ENCODE results near the gene CAMK1G.

The CAMK1G gene

DNA sequence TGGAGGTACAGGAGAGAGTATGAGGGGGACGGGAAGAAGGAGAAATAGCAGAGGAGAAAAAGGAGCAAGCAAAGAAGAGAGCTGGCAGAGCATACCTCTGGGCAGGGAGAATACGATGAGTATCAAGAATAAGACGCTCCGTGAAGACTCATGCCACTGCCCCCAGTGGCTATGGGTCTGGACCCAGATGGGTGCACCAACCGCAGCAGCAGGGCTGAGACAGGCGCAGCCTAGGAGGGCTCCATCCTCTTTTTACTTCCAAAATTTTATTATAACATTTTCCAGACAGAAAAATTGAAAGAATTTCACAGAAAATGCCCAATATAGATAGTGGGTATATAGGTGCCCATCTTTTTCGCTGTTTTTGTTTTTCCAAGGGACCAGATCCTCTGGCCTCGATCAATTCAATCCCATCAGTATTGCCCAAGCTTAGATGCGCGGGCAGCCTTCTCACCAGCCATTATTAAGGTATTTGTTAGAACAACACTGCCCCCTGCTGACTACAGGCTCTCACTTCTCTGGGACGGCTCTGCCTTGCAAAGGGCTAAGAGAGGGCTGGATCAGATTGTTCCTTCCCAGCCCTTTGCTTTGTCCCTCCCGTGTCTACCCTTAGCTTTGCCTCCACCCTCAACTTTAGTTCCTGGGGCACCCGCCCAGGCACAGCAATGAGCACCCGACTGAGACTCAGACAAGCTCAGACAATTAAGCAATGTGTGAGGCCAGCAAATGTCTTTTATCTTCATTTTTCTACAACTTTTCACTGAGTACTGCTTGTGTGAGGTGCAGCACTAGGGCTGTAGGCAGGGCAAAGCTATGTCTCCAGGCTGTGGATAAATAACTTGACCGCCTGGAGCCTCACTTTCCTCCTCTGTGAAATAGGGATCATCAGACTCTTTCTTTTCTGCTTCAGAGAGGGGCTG is 17.5 kb upstream of the CAMK1G start:
- DNase-seq = peak; percentile 63

DNA sequence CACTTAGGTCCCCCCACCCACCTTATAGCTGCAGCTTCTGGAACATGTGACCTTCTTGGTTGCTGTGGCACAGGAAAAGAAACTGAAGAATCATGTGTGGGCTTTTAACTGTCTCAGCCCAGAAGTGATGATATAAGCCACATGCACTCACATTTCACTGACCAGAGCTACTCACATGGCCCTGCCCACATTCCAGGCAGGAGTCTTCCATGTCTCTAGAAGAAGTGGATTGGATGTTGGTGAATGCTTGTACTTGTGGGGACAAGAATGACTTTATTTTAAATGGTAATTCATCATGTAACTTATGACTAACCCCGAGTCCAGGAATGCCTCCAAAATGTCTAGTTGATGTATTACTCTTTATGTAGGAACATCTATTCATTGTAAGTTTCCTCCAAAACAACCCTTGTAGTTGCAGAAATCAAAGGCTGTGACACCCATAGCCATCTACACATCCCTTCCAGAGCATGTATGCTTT is 15.8 kb upstream of the CAMK1G start:
- no peak for DNase-seq

DNA sequence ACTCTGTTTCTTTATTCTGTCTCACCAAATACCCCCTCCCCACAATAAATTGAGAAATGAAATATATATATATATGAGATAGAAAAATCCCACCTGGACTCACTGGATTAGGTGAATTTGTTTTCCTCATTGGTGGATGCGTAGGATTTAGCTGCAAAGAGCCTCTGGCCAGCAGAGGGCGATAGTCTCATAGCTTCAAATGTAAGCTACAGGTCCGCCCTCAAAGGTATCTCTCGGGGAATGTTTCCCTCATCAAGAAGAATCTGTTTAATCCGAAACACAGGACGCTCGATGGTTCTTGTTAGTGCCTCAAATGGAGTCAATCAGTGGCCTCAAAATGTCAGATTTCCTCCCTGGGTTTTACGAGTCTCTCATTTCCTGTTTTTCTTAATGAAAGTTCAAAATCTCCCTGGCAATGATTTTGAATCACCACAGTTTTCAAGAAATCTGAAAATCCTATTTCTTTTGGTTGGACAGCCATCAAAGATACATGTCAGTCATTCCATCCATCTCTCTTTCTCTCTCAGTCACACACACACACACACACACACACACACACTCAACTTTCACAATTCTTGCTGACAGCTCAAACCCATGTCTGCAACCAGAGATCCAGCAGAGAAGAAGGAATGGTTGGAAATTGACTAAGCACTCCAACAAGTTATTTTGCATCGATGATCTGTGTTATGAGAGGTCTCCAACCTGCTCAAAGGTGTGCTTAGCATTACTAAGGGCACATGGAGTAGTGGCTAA is 13.9 kb upstream of the CAMK1G start:
- DNase-seq = peak; percentile 49

DNA sequence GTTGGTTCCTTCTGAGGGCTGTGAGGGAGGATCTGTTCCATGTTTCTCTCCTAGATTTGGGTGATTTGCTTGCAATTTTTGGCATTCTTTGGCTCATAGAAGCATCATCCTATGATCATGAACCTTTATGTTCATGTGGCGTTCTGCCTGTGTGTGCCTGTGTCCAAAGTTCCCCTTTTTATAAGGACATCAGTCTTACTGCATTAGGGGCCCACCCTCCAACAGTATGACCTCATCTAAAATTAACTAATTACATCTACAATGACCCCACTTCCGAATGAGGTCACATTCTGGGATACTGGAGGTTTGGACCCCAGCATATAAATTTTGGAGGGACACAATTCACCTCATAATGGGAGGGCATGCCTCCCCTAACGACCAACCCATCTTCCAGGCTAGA is 12.8 kb upstream of the CAMK1G start:
- no peak for DNase-seq

DNA sequence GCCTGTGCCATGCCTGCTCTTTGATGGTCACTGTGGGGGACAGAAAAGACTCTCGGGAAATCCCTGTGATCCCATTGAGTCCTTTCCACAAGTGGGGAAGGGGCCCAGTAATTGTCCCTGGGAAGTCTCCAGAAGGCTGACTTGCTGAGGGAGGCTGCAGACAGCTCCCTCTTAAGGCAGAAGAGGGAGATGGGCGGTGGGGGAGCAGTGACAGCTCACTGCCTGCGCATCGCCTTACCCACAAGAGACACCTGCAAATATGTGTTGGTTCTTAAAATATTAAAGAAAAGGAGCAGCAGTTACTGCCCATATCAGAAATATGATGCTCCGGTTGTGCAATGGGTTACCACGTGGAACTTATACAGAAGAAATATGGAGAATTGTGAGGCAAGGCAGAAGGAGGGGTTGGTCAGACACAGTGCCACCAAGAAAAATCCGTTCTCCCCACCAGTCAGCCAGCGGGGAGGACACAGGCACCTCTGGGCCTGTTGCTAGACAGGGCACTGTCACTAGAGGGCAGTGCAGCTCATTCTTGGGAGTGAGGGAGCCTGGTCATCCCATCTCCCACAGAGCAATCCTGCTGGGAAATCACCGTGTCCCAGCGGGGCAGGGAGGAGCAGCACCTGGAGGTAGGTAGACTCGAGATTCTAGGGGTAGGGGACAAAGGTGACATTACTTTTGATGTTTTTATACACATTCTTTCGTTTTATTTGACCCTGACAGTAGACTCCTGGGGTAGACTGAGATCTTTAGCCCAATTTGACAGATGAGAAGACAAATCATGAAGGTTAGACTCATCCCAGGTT is 6.9 kb upstream of the CAMK1G start:
- peak; percentile 56 for DNase-seq

DNA sequence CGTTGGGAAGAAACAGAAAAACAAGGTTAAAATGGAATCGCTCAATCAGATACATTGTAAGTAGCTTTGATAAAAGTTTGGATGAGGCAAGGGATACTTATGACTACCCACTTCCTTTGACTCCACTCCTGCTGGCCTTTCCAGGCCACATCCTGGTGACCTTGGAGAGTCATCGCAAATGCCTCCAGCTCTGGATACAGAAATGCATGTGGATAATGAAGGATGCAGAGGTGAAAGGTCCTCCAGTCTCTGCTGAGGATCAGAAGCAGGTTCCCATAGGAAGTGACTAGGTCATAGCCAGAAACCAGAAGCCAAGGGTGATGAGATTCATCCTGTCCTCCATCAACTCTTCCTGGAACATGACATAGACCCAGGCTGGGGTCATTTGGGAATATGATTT is 6.2 kb upstream of the CAMK1G start:
- DNase-seq = no peak

DNA sequence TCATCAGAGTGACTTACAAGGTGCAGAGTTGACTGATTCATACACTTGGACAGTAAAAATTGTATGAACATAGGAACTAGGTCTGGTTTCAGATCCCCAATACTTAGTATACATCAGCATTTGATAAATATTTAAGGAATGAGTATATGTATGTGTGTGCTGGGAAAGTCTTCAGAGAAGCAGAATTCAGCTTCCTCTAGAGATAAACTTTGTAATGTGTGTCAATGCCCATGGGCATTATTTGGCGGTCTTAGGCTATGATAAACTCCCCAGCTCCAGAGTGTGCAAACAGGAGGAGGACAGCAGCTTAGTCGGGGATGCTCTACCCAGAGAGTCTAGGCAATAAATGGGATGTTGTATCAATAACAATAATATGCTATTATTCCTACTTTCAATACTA is 2.9 kb upstream of the CAMK1G start:
- DNase-seq = no peak

DNA sequence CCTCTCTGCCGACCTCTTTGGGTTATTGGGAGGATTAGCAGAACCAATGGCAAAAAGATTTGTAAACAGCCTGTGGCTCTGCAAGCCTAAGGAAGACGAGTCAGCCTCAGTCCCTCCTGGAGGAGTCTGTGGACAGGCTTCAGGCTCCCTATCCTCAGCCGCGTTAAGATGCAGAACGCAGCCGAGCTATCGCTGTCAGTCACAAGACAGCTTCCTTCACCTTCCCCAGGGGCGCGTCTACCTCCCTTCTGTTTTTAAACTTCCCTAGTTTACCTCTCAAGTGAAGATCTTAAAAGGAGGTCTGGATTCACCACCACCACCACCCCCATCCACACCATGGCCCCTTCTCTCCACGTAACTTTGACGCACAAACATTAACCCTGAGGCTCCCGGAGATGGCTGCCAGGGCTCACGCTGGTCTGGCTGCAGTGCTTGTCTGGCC is 738 bp downstream of the CAMK1G start:
- DNase-seq = no peak

DNA sequence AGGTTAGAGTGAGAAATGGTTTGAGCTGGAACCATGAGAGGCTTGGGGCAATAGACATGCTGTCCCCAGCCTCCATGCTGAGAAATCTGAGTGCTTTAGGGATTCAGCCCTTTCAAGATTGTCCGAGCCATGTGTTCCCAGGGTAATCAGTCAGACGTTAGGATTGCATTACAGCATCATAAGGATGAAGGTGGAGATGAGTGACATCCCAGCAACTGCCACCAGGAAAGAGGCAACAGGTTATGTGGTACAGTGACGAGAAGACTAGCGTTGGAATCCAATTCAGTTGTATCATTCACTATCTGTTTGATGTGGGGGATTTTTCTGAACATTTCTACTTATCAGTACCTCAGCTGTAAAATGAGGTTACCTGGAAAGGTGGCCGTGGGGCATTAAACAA is 1.7 kb downstream of the CAMK1G start:
- DNase-seq = no peak

DNA sequence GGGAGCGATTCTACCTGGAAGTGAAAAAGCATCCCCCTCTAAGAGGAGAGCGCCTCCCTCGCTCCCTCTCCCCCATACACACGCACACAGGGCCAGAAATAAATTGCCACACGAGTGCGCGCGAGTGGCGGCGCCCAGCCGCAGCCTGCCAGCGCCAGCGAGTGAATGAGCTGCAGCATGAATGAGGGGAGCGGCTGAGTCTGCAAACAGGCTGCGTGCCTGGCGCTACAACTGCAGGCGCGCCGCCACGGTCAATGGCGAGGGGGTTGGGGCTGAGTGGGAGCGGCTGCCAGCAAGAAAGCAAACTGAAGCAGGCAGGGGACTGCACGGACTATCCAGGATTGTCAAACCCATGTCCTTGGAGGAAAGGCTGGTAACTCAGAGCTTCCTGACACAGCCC is 2.2 kb downstream of the CAMK1G start:
- no peak for DNase-seq

DNA sequence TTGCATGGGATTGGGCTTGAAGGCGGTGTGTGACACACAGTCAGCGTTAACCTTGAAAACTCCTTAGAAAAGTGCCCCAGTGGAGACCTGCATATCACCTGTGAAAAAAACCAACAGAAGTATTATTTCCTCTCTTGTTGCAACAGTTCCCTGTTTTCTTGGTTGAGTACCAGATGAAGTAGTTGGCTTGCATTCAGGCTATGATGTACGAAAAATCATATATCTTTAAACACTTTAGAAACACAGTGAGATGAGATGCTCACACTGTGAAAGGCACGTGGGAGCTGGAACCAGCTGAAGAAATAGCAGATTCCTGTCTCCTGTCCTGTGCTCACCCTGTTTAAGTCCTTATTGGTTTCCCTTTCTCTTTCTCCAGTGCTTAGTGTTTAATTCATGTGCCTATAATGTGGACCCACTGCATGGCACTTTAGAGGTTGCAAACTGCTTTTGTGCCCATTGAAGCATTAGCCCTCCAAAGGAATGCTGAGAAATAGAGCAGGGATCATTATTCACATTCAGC is 2.8 kb downstream of the CAMK1G start:
- no peak for DNase-seq

DNA sequence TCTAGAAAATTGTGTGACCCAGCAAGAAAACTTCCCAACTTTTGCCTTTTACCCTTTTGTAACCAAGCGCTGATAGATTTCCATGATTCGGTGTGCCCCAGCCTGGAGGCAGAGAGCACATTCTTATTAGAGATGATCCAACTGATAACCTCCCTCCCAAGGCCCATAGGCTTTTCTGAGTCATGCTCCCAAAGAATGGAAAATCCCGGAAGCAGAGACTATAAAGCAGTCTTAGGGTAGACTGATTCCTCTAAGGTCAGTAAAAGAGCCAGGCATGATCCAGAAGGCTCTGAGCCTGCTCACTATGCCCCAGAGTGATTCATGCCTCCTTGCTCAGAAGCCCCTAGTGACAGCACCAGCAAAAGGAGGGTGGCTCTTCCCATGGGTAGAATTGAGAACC is 4.3 kb downstream of the CAMK1G start:
- no peak for DNase-seq

DNA sequence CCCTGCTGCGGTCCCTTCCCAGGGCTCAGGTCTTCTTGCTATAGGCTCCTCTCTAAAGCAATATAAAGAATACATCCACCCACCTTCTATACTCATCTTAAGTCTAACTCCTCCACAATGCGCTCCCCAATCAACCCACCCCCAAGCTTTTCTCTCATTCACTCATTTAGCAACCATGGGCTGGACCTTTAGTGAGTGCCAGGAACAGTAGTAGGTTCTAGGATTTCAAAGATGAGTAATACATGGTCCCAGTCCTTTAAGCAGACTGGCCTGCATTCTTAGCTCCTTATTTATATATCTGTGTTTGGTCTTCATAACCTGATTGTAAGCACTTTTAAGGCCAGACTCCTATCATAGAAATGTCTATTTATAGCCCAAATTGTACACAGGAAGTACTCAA is 5.9 kb downstream of the CAMK1G start:
- no peak for DNase-seq

DNA sequence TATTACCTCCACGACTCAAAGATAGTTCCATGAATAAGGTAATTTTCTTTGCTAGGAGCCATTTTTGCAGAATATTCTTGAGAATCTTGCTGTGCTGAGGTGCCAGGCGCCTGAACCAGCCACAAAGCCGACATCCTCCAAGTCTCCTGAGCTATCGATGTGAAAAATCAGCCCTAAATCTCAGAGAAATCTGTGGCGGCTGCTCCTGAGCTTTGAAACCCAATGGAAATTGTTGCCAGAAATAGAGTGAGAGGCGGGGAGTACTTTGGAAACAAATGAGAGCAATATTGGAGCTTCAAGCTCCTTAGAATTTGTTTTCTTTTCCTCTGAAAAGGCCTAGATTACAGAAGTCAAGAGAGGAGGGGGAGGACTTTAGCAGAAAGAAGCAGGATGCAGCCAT is 6.3 kb downstream of the CAMK1G start:
- no peak for DNase-seq

DNA sequence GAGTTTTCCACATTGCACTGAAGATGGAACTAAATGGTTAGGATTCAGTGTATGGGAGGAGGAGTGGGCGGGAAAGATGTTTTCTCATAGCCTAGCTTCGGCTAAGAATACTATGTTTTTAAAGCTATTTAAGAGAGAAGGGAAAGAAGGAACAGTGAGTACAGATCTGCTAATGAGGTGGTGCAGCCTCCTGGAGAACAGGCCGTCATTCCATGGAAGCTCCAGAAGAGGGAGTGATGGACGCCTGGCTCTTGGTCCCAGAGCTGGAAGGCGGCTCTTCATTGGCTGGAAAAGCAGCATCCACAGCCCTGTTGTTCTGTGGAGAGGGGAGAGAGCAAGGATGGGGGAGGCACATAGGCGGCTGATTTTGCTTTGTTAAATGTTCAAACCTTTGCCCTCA is 6.9 kb downstream of the CAMK1G start:
- no peak for DNase-seq

DNA sequence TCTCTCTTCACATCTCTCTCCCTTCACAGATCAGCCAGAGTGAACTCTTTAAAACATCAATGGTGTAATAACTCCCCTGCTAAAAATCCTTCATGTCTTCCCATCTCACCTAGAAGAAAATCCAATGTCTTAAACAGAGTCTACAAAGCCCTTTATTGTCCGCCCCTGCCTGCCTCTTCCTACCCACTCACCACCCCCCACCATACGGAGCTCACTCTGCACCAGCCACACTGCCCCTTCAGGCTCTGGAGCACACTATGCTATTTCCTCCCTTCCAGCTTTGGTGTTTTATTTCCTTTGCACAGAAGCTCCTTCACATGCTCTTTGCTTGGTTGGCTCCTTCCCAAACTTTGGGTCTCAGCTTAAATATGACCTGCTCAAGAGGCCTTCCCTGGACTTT is 10.2 kb downstream of the CAMK1G start:
- no peak for DNase-seq

DNA sequence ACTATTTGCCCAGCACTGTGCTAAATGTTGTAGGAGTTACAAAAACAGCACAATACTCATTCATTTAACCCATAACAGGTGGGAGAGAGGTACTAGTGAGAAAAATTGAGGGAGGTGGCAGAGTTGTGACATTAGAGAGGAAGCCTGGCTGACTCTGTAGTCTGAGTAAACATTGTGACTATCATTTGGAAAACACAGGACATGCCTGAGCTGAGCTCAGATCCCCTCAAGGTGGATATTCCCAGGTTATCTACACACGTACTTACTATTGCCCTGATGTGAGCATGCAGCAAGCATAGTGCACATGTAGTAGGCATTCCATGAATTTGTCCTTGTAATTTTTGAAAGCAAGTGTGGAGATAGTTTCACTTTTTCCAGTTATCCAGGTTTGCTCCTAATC is 10.9 kb downstream of the CAMK1G start:
- no peak for DNase-seq

DNA sequence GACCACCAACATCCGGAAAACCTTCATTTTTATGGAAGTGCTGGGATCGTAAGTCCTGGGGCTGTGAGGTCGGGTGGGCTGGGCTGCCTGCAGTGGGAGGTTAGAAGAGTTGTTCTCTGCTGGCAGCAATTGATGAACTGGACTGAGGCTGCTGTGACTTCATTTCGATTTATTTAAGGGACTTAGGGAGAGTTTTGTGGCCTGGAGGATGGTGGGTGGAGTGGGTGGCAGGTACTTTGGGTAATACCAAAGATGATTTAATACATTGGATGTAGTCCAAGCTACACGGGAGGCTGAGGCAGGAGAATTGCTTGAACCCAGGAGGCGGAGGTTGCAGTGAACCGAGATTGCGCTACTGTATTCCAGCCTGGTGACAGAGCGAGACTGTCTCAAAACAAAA is 11.5 kb downstream of the CAMK1G start:
- no peak for DNase-seq

DNA sequence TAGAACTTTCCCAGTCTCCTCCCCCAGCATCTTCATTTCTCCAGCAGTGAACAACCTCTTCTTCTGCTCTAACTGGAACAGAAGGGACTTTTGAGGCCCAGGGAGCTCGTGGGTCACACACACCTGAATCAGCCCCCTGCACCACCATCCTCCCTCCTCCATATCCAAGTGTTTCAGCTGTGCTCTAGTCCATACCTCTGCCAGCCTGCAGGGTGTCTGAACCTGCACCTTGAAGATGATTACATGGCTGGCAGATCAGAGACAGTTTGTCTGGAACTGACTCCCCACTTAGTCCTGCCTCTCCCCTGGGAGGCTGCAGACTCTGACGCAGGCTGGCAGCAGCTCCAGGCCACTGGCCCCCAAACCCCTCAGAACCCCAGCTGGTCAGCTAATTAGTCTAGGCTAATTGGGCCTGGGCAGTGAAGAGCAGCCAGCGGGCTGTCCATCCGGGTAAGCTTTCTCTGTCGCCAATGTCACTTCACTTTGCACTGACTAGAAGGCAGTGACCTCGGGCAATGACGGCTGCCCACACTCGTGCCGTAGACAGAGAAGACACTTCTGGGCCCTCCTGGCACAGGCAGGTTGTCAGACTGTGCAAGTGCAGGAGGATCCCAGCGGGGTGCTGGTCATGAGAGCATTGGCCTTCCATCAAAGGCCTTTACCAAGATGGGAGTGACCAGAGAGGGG is 12.2 kb downstream of the CAMK1G start:
- DNase-seq = no peak

DNA sequence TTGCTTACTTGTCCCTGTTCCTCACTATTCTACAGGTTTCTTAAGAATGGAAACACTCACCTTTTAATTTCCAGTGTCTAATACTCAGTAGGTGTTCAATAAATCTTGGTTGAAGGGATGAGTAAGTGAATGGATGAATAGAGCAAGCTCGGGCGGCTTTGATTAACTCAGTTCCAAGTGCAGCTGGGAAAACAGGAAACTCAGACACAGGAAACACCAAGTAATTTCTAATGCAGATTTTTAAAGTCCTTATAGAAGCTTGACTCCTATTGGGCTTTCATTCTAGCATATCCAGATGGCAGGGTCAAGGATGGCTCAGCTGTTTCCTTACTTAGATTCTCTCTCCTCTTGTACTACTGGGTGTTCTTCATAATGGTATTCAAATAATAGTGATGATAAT is 14.0 kb downstream of the CAMK1G start:
- DNase-seq = no peak

DNA sequence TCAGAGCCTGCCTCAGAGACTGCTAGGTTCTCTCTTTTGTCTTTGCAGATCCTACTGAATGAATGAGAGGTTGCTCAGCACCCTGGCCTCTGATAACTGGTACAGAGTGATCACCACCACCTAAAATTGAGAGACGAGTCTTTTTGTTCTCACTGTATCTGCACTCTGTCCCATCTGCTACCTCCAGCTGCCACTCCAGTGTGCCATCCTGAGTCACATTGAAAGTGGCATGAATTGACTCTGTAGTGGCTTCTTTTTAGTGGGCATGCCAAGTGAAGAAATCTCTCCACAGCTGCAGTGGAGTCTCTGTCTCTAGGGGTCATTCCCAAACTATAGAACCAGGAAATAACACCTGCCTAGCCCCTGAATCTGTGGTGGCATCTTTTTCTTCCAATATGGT is 14.7 kb downstream of the CAMK1G start:
- DNase-seq = no peak

DNA sequence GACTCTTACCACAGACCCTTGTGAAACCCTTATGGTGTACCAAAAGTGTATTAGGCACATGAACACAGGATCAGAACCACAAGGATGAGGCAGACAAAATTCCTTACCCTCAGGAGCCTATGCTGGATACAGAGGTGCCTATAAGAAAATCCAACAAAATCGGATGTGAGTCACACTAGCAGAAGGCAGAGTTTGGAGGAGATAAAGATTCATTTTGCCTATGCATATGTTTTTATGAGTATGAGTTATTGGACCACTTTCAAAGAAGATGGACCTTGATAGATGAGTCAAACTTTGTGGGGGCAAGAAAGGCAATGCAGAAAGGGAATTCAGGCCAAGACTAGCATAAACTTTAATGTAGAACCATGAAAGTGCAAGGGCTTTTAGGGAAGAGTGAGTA is 17.0 kb downstream of the CAMK1G start:
- DNase-seq = no peak

Data from CD4-positive, alpha-beta T cell treated with Interleukin-15 for 1 hour (primary cell).